GM12878 (cell line): Measurements from ENCODE around the gene ABCF1. TPM values are rescaled to one million over a fixed set of nuclear protein-coding genes. Genes with fewer than 3 reads are reported as not detected.
A peak's percentile ranks its signal among the peaks of the same experiment; 100 is the strongest.

Experiments
- ATAC-seq: fragments of 200-7000 bp; cut with Tn5 transposase; 3 replicates; pipeline ENCODE4 v1.9.1; 2020; ENCODE audit warnings: mild to moderate bottlenecking, moderate library complexity
- BruUV-seq: library from RNA; stranded (reverse); fragments of 400-500 nt; replicated peaks from 2 replicates; lab custom pipeline; 2021; lab: Mats Ljungman, UMichigan
- CTCF ChIA-PET: fragments of 300-600 bp; sonication (Branson Sonifier 250); formaldehyde crosslinking; extraction: SDS; loops from one replicate; lab custom pipeline; 2021; ENCODE audit warnings: inconsistent platforms; lab: Yijun Ruan, JAX
- POLR2A ChIA-PET: fragments of 350-600 bp; formaldehyde crosslinking; extraction: SDS; loops from one replicate; lab custom pipeline; 2021; ENCODE audit warnings: inconsistent platforms; lab: Charles Lee
- RAD21 ChIA-PET: fragments of 300-600 bp; sonication (Branson Sonifier 250); formaldehyde crosslinking; loops from one replicate; lab custom pipeline; 2023; ENCODE audit warnings: antibody characterized with exemption; ENCODE audit not compliant: unreplicated experiment; lab: Charles Lee
- SMC1A ChIA-PET: fragments of 300-600 bp; sonication (Branson Sonifier 250); formaldehyde crosslinking; loops from one replicate; lab custom pipeline; 2023; ENCODE audit not compliant: unreplicated experiment, uncharacterized antibody; lab: Charles Lee
- DNase-seq: peaks from one replicate; pipeline ENCODE4 v3.0.0-alpha.2; 2011; ENCODE audit warnings: low read depth, low spot score
- FAIRE-seq: peaks from 3 replicates; lab custom pipeline; 2011; peaks lifted over from hg19 to GRCh38; lab: Jason Lieb, UNC
- H2AFZ ChIP-seq: 2 replicates; pipeline ENCODE4 v1.6.0; 2011; ENCODE audit warnings: low read depth, low read length, control low read depth; ENCODE audit not compliant: control insufficient read depth
- H3K27ac ChIP-seq: 2 replicates; pipeline ENCODE4 v1.5.1; 2011; ENCODE audit warnings: control low read depth; ENCODE audit not compliant: control insufficient read depth, insufficient read depth
- H3K27me3 ChIP-seq, 2 experiments: replicated peaks in 1 of 2; 2 replicates each; pipeline versions ENCODE4 v1.6.0 to v1.6.1; 2011; ENCODE audit warnings: low read length in 1 of 2; ENCODE audit not compliant: control insufficient read depth in 2 of 2, insufficient read depth in 2 of 2
- H3K36me3 ChIP-seq, 2 experiments: 2 replicates each; pipeline ENCODE4 v1.5.1; 2011; ENCODE audit warnings: low read length in 1 of 2; ENCODE audit not compliant: control insufficient read depth in 2 of 2, insufficient read depth in 2 of 2
- H3K4me1 ChIP-seq: 2 replicates; pipeline ENCODE4 v1.6.1; 2011; ENCODE audit warnings: mild to moderate bottlenecking, low read length, moderate library complexity, mixed read lengths; ENCODE audit not compliant: control insufficient read depth, insufficient read depth
- H3K4me2 ChIP-seq: 2 replicates; pipeline ENCODE4 v1.6.0; 2011; ENCODE audit warnings: control low read depth; ENCODE audit not compliant: control insufficient read depth, insufficient read depth
- H3K4me3 ChIP-seq: fragments of 200-600 bp; sonication (generic); 2 replicates; pipeline ENCODE4 v1.5.1; 2016
- H3K79me2 ChIP-seq: 2 replicates; pipeline ENCODE4 v1.6.0; 2011; ENCODE audit warnings: low read length; ENCODE audit not compliant: control insufficient read depth, insufficient read depth
- H3K9ac ChIP-seq: 2 replicates; pipeline ENCODE4 v1.8.0; 2011; ENCODE audit warnings: low read length, control low read depth, mixed read lengths; ENCODE audit not compliant: control insufficient read depth, insufficient read depth
- H3K9me3 ChIP-seq: replicated peaks from 3 replicates; pipeline ENCODE4 v1.5.1; 2011; ENCODE audit warnings: mild to moderate bottlenecking, low read length; ENCODE audit not compliant: control insufficient read depth, insufficient read depth
- H4K20me1 ChIP-seq: 2 replicates; pipeline ENCODE4 v1.6.0; 2011; ENCODE audit not compliant: control insufficient read depth, insufficient read depth
- ATF7 ChIP-seq: fragments of 450-650 bp; IDR thresholded peaks from 2 replicates; pipeline ENCODE4 v1.6.1; 2016; ENCODE audit warnings: low read depth, mild to moderate bottlenecking
- BMI1 ChIP-seq: fragments of 450-650 bp; IDR thresholded peaks from 2 replicates; pipeline ENCODE4 v1.6.1; 2016; ENCODE audit warnings: mild to moderate bottlenecking, moderate library complexity, borderline replicate concordance
- GABPA ChIP-seq: IDR thresholded peaks from 2 replicates; pipeline ENCODE4 v1.6.1; 2014; ENCODE audit warnings: antibody characterized with exemption, low read depth, mild to moderate bottlenecking, inconsistent platforms
- HDAC2 ChIP-seq: fragments of 200-600 bp; sonication (generic); IDR thresholded peaks from 2 replicates; pipeline ENCODE4 v1.6.1; 2017
- HDGF ChIP-seq: fragments of 450-650 bp; IDR thresholded peaks from 2 replicates; pipeline ENCODE4 v1.6.1; 2016; ENCODE audit warnings: antibody characterized with exemption
- PAX8 ChIP-seq: fragments of 450-650 bp; IDR thresholded peaks from 2 replicates; pipeline ENCODE4 v1.6.1; 2017; ENCODE audit warnings: mild to moderate bottlenecking, moderate library complexity
- PML ChIP-seq: IDR thresholded peaks from 2 replicates; pipeline ENCODE4 v1.6.1; 2012; ENCODE audit warnings: low read length, inconsistent platforms
- RAD51 ChIP-seq: fragments of 450-650 bp; IDR thresholded peaks from 2 replicates; pipeline ENCODE4 v1.6.1; 2016; ENCODE audit warnings: moderate library complexity, mild to moderate bottlenecking, inconsistent platforms
- RB1 ChIP-seq: fragments of 450-650 bp; formaldehyde crosslinking; IDR thresholded peaks from 2 replicates; pipeline ENCODE4 v1.6.1; 2017; ENCODE audit warnings: mild to moderate bottlenecking, borderline replicate concordance
- SP1 ChIP-seq: IDR thresholded peaks from one replicate; pipeline ENCODE4 v1.6.1; 2011; ENCODE audit warnings: low read depth, low read length
- TAF1 ChIP-seq: IDR thresholded peaks from 2 replicates; pipeline ENCODE4 v1.6.1; 2011; ENCODE audit warnings: mild to moderate bottlenecking, low read depth, low read length, borderline replicate concordance
- TARDBP ChIP-seq: IDR thresholded peaks from 2 replicates; pipeline ENCODE4 v1.6.1; 2016; ENCODE audit warnings: borderline replicate concordance
- YY1 ChIP-seq: IDR thresholded peaks from 2 replicates; pipeline ENCODE4 v1.6.1; 2011; ENCODE audit warnings: low read depth, mild to moderate bottlenecking, low read length
- WGBS: methylation state at CpG from one replicate; pipeline ENCODE4 v1.1.6; 2016; ENCODE audit warnings: low lambda C conversion rate; ENCODE audit not compliant: insufficient replicate concordance, insufficient coverage; ENCODE audit errors: missing lambda C conversion rate; 5-methylcytosine and 5-hydroxymethylcytosine counted together
- in situ Hi-C: fragments of 300-500 bp; cut with MboI; formaldehyde crosslinking; loops from 9 replicates; pipeline ENCODE4 v1.14.3; 2018; ENCODE audit warnings: mixed read lengths
- intact Hi-C: fragments of 100-400 bp; cut with micrococcal nuclease; formaldehyde crosslinking; loops from one replicate; pipeline ENCODE4 v1.14.2; 2022; ENCODE audit not compliant: unreplicated experiment
- polyA plus RNA-seq, 11 experiments: library from polyadenylated mRNA; depleted of rRNA in 4 of 11; unstranded in 6 of 11; stranded (reverse) in 5 of 11; fragments of >200 nt; fragmentation: Nextera tagmentation in 4 of 11; fragmentation: Illumina TruSeq in 1 of 11; extraction: Ambion mirVana in 4 of 11; extraction: Trizol in 1 of 11; gene quantifications; 1 replicate in 1 of 11; 2 replicates in 10 of 11; pipeline versions ENCODE4 v1.2.1 to v1.2.3, GENCODE V29; 2011 to 2016; ENCODE audit warnings: inconsistent platforms in 2 of 11, missing spikeins in 2 of 11, low read depth in 1 of 11
- total RNA-seq, 4 experiments: library from RNA; depleted of rRNA in 3 of 4; stranded (reverse); fragments of >200 nt in 3 of 4; fragmentation: Illumina TruSeq in 1 of 4; extraction: Trizol in 1 of 4; gene quantifications; 2 replicates each; pipeline versions ENCODE4 v1.2.1 to v1.2.3, GENCODE V29; 2013 to 2021
- TF ChIP-seq, protein P1 (sequence below): IDR thresholded peaks from 2 replicates; pipeline ENCODE4 v1.6.1; 2012; ENCODE audit warnings: improper control_type of control experiment, low read depth, low read length; ENCODE audit not compliant: insufficient replicate concordance
- TF ChIP-seq, protein P2 (sequence below): fragments of 450-650 bp; IDR thresholded peaks from 2 replicates; pipeline ENCODE4 v1.6.1; 2017; ENCODE audit warnings: mild to moderate bottlenecking

ABCF1 gene
- total and polyA plus RNA-seq, 10 of the 15 experiments (the other 5 are each of a cell fraction or from before 2014, with no cell fraction given), result 21.3 to 79.6 (median 55.9) TPM

DNA sequence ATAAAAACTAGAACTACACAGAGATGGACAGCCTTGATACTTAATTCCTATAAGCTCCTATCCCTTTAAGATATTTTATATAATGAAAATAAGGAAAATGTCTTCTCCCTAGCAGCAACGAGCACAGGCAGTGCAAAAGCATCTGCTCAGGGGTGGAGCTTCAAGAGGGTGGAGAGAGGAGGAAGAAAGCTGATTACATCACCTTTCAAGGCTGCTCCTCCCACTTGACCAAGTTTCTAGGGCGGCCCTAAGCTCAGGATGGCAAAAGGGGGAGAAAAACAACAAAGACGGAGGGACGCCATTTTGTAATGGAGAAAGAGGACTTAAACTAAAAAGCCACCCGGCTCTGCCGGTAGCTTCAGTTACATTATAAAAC is 43.6 kb downstream of the ABCF1 start:
- Histone ChIP-seq H3K27ac (peak overlapping the region; percentile 99), H3K36me3 (peaks cover 3 to 35% of the 10 kb centered on the region in 2 experiments), H3K4me3 (peak overlapping the region; percentile 75), H3K4me1 (peaks cover 3% of the 10 kb centered on the region), H3K79me2 (peaks cover 62% of the 10 kb centered on the region), H3K9me3 (no peaks in the 10 kb centered on the region; the same call in 2 of the 3 replicates), H4K20me1 (0 out of 2 replicates have a peak, but pooled peaks cover 6% of the 10 kb centered on the region), H3K4me2 (peak overlapping the region; percentile 94), H3K9ac (peak overlapping the region; percentile 100), H3K27me3 (no peaks in the 10 kb centered on the region), H2AFZ (no peak overlapping the region)
- FAIRE-seq (peak; percentile 95), DNase-seq (peak; percentile 90), ATAC-seq (peak; percentile 79)
- RAD21 ChIA-PET, result interaction anchor here (0.7 to 2.4 kb wide), 13 partner anchors 16 to 299 kb away, joined by 3 to 8 read pairs (median 4); partner anchors contain the start of genes DDR1 and VARS2
- 0% methylated on average over 6 of the region's 6 CpGs for WGBS
- SMC1A ChIA-PET, result interaction anchor here (0.6 to 3.5 kb wide), 19 partner anchors 14 to 299 kb away, joined by 3 to 19 read pairs (median 4); partner anchors contain the start of genes DHX16, PRR3 and VARS2
- CTCF ChIA-PET, result interaction anchor here (0.7 to 4.2 kb wide), 17 partner anchors 17 to 880 kb away, joined by 3 to 41 read pairs (median 5); partner anchors contain the start of gene ABCF1
- no TSS peak for BruUV-seq
- intact Hi-C loops (no loop called here), in situ Hi-C loops (loop anchor here (5.0 kb wide), 1 partner anchor 102 kb away; the partner anchor contains the start of gene MDC1)
- POLR2A ChIA-PET, result interaction anchor here (0.5 to 3.1 kb wide), 40 partner anchors 8 to 1989 kb away, joined by 3 to 16 read pairs (median 4); partner anchors contain the start of genes ABCF1, GNL1, GTF2H4 and MDC1
- TF ChIP-seq TAF1 (peak; percentile 88), RB1 (0 out of 2 replicates have a peak, but pooled peaks have one; percentile 11), BMI1 (no peak), HDGF (0 out of 2 replicates have a peak, but pooled peaks have one; percentile 11), PAX8 (peak; percentile 95; the same call in 1 of the 2 replicates), RAD51 (peak; percentile 7; the same call in 1 of the 2 replicates), TARDBP (no peak), PML (no peak), SP1 (no peak), ATF7 (peak; percentile 99), HDAC2 (no peak), GABPA (no peak), YY1 (peak; percentile 94)
- TF ChIP-seq, protein P1, sequence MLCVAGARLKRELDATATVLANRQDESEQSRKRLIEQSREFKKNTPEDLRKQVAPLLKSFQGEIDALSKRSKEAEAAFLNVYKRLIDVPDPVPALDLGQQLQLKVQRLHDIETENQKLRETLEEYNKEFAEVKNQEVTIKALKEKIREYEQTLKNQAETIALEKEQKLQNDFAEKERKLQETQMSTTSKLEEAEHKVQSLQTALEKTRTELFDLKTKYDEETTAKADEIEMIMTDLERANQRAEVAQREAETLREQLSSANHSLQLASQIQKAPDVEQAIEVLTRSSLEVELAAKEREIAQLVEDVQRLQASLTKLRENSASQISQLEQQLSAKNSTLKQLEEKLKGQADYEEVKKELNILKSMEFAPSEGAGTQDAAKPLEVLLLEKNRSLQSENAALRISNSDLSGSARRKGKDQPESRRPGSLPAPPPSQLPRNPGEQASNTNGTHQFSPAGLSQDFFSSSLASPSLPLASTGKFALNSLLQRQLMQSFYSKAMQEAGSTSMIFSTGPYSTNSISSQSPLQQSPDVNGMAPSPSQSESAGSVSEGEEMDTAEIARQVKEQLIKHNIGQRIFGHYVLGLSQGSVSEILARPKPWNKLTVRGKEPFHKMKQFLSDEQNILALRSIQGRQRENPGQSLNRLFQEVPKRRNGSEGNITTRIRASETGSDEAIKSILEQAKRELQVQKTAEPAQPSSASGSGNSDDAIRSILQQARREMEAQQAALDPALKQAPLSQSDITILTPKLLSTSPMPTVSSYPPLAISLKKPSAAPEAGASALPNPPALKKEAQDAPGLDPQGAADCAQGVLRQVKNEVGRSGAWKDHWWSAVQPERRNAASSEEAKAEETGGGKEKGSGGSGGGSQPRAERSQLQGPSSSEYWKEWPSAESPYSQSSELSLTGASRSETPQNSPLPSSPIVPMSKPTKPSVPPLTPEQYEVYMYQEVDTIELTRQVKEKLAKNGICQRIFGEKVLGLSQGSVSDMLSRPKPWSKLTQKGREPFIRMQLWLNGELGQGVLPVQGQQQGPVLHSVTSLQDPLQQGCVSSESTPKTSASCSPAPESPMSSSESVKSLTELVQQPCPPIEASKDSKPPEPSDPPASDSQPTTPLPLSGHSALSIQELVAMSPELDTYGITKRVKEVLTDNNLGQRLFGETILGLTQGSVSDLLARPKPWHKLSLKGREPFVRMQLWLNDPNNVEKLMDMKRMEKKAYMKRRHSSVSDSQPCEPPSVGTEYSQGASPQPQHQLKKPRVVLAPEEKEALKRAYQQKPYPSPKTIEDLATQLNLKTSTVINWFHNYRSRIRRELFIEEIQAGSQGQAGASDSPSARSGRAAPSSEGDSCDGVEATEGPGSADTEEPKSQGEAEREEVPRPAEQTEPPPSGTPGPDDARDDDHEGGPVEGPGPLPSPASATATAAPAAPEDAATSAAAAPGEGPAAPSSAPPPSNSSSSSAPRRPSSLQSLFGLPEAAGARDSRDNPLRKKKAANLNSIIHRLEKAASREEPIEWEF, result peak; percentile 20
- TF ChIP-seq, protein P2, sequence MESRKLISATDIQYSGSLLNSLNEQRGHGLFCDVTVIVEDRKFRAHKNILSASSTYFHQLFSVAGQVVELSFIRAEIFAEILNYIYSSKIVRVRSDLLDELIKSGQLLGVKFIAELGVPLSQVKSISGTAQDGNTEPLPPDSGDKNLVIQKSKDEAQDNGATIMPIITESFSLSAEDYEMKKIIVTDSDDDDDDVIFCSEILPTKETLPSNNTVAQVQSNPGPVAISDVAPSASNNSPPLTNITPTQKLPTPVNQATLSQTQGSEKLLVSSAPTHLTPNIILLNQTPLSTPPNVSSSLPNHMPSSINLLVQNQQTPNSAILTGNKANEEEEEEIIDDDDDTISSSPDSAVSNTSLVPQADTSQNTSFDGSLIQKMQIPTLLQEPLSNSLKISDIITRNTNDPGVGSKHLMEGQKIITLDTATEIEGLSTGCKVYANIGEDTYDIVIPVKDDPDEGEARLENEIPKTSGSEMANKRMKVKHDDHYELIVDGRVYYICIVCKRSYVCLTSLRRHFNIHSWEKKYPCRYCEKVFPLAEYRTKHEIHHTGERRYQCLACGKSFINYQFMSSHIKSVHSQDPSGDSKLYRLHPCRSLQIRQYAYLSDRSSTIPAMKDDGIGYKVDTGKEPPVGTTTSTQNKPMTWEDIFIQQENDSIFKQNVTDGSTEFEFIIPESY, result no peak
